Spleen (tissue), 7 donors: Measurements from ENCODE around the gene MAP3K5.
A peak's percentile ranks its signal among the peaks of the same experiment; 100 is the strongest.

Source experiments
- CTCF ChIP-seq, 11 experiments: fragments of 200-600 bp in 7 of 11; fragments of 450-650 bp in 4 of 11; sonication (generic) in 4 of 11; IDR thresholded peaks in 8 of 11; conservative IDR thresholded peaks in 3 of 11; 1 replicate in 7 of 11; 2 replicates in 4 of 11; pipeline versions ENCODE4 v1.4.0 to v1.8.0; 2016 to 2021; ENCODE audit warnings: antibody characterized with exemption in 11 of 11, inconsistent platforms in 4 of 11, mild to moderate bottlenecking in 1 of 11
- POLR2A ChIP-seq, 3 donors: fragments of 450-650 bp; IDR thresholded peaks; one replicate each; pipeline ENCODE4 v1.5.1; 2017; ENCODE audit warnings: antibody characterized with exemption in 3 of 3, mild to moderate bottlenecking in 1 of 3
- POLR2AphosphoS5 ChIP-seq, 3 donors: sonication (generic); formaldehyde crosslinking; IDR thresholded peaks; one replicate each; pipeline ENCODE4 v1.5.1; 2017; ENCODE audit warnings: antibody characterized with exemption in 3 of 3
- donor health status: DM: no; HTN: no; CAD: no; lungs with moderate emphysema.
- donor health status: DM: no; HTN: no; CAD: no.
- donor health status: DM: no; HTN: no; CAD: no.

DNA sequence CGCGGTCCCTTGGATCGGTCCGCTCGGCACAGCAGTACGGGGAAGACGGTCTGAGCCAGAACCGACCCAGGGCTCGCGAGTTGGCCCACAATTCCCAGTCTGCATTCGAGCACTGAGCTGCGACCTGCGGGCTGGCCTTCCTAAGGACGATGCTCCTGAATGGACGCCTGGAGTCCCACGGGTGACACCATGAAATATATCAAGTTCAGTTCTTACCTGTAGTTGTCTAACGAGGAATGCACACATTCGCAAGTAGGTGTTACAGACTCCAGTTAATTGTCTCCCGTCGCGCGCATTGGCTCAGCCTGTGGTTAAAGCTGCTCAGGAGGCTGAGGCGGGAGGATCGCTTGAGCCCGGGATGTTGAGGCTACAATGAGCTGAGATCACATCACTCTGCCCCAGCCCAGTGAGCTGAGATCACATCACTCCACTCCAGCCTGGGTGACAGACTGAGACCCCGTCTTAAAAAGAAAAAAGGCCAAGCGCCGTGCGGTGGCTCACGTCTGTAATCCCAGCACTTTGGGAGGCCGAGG, 30.9 kb upstream of the MAP3K5 start:
- TF ChIP-seq CTCF (IDR thresholded peaks at IDR 0.05 in 8 of 11, conservative IDR thresholded peaks at IDR 0.05 in 3 of 11) = peak in 1 of 11 experiments; percentile 1
- TF ChIP-seq POLR2A (IDR thresholded peaks at IDR 0.05) = no peak
- TF ChIP-seq POLR2AphosphoS5 (IDR thresholded peaks at IDR 0.05) = no peak
